ENCODE data around the gene CTR9.
"Not testable (repeated sequence)": the region's sequence is repeated elsewhere in the genome, so short reads cannot be mapped to it uniquely, and the experiment has no call there.

The CTR9 gene

DNA sequence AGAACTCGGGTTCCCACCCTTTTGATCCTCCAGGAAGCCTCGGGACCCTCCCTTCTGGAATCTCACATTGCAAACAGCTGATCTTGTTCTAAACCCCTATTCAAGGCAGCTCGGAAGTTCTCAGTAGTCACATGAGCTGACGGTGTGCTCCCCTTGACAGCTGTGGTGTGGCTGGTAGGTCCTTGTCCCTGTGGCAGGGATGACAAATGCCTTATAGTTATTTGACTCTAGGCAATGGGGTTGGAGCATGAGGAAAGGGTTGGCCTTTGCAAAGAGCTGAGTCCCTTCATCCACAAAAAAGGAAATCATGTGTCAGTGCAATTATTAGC is 34.1 kb downstream of the CTR9 start:
- DNase-seq, result no peak

- DNase-seq, result no peak
Measured at GRCh38 chr11:10786451-10786850, 35.4 kb downstream of the CTR9 start.

GRCh38 chr11:10792385-10793068 is 41.5 kb downstream of the CTR9 start:
- DNase-seq, result peak; percentile 64

- DNase-seq, result no peak
Measured at GRCh38 chr11:10793470-10794255, 42.6 kb downstream of the CTR9 start.

DNA sequence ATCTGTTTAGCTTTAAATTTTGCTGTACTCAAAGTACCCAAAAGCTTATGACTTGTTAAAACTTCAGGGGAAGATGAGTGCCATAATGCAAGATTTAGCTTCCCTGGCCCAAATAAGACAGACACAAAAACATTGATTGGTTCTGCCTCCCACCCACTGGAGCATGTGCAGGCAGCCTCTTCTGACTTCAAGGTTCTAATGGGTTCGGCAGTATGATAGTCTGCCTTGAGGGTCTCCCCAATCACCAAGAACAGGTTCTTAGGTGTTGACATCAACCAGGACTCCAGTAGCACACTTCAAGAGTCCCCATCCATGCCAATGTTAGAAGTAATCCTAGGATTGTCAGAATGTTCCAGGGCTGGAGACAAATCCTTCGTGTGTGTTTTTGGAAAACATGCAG is 45.1 kb downstream of the CTR9 start:
- no peak for DNase-seq

GRCh38 chr11:10797001-10797400 is 46.0 kb downstream of the CTR9 start:
- no peak for DNase-seq

DNA sequence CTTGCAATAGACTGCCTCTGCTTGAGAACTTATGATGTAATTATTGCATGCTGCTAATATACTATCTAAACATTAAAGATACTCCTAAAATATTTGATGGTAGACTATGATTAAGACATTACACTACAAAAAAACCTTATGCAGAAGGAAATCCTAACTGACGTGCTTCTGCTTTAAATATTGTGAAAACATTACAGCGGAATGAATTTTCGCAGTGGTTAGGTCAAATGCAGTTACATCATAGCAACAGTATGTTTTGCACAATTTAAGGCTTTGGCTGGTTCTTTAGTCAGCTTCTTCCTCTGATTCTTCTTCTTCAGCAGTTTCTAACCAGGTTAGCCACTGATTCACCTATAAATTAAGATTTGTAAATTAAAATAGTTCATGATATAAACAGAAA is 46.5 kb downstream of the CTR9 start:
- no peak for DNase-seq

GRCh38 chr11:10798330-10798928 is 47.4 kb downstream of the CTR9 start:
- DNase-seq, result no peak

- no peak for DNase-seq
Measured at GRCh38 chr11:10800292-10800691, 49.2 kb downstream of the CTR9 start.

DNA sequence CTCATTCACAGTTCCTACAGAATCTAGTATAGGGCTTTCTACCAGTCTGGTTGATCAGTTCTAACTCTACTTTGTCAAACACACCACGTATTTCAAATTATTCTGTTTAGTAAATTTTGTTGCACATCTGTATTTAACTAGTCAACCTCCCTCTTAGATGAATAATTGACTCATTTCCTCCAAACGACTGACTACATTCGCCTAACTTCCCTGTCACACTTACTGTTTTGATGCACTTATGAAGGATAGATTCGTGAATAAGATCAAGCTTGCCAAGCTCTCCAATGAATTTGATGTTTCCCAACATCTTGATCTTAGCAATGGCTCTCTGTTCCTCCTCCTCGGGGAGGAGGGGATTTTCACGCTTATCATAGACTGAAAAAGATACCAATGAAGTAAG is 52.6 kb downstream of the CTR9 start:
- DNase-seq, result no peak

DNA sequence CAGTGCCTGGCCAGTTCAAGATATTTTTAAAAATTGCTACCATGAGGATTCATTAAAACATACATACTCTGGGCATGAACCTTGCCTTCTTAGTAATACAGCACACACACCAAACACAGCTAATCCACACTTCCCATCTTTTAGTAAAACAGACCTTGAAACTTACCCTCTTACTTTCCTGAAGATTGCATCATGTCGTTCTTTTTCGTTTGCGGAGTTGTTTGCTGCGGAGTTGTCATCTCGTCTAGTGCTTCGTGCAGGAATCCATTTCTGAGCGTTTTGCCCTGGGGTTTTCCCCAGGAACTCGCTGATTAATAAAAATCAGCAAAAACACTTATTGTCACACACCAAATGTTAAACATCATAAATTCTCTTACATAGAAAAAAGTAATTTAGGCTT is 54.7 kb downstream of the CTR9 start:
- DNase-seq, result no peak

DNA sequence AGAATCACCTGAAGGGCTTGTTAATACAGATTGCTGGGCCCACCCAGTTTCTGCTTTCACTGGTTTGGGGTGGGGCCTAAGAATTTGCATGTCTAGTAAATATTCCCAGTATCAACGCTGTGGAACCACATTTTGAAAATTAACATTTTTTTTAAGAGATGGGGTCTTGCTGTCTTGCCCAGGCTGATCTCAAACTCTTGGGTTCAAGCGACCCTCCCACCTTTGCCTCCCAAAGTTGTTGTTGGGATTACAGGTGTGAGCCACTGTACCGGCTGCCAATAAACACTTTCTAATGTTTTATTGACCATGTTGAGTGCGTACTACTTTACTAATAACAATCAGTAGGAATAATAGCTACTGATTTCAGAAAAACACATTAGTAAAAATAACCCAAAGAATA is 55.2 kb downstream of the CTR9 start:
- DNase-seq, result no peak

DNA sequence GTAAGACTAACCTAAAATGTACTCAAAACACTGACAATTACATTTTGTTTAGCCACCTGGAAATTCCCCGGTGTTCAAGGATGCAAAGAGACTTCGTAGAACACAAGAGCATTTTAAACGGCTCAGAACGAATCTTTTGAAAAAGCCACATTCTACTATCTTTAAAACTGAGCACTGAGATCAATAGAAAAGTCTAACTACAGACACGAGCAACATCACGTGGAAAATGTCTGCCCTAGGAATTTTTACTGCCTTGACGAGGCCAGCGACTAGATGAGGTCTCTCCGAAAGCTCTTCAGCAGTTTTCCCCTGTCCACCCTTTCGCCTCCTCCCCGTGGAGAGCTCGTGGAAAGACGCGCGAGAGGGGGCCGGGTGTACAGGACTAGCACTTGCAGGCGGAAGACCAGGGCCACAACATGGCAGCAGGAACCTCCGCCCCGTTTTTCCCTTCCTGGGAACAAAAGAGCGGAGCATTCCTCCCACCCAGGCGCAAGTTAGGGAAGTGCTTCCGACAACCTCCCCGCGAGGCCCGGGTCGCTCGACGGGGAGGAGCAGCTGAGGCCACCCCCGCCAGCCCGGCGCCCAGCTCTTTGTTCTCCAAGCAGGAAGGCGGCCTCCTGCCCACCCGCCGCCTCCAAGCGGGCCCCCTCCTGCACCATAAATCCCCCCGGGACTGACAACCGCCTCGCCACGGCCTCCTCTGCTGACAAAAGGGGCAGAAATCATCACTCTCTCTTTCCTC is 56.6 kb downstream of the CTR9 start:
- DNase-seq, result peak; percentile 44

DNA sequence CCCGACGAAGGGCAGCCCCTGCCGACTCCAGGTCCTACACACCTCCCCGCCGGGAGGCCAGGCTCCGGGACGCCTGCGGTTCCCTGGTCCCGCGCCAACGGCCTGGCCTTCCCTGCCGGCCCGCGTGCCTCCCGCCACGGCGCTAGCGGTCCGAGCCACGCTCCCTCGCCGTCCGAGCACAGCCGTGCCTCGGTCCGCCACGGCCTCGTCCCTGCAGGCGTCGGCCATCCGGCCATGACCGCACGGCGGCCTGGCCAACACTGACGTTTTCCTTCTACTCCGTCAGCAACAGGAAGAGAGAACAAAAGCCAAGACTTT is 57.1 kb downstream of the CTR9 start:
- DNase-seq, result no peak

DNA sequence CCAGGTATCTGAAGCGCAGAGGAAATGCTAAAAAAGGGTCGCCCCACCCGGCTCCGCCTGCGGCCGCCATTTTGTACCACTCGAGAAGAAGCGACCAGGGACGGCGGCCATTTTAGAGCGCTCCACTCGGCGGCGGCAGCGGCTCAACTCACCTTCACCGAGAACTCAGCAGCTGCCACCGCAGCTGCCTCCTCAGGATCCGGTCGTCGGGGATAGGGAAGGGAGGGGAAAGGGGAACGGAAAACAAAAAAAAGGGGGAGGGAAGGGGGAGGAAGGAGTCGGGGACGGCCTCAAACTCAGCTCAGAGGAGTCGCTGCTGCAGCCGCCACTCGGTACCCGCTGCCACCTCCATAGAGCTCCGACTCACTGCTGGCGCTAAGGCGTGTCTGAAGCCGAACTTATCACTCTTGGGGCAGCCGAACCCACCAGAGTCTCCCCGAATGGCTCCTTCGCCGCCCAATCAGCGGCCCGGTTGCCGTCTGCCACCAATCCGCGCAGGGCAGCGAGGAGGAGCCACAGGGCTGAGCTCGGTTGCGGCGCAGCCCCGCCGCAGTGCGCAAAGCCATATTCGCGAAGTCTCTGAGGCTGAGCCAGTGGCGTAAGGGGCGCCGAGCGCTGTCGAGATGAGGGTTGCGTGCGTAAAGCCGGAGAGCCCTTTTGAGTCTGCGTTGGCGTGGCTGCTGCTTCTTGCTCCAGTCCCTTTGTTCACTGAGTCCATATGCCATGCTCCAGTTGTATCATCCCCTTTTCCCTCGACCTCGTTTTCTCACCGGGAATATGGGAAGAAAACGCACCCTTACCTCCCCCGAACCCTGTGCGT is 57.7 kb downstream of the CTR9 start, which contains the start of gene EIF4G2:
EIF4G2 (minus strand) TSS at position 374 of the 820 bp plus-strand sequence.
- peak; percentile 99 for DNase-seq

DNA sequence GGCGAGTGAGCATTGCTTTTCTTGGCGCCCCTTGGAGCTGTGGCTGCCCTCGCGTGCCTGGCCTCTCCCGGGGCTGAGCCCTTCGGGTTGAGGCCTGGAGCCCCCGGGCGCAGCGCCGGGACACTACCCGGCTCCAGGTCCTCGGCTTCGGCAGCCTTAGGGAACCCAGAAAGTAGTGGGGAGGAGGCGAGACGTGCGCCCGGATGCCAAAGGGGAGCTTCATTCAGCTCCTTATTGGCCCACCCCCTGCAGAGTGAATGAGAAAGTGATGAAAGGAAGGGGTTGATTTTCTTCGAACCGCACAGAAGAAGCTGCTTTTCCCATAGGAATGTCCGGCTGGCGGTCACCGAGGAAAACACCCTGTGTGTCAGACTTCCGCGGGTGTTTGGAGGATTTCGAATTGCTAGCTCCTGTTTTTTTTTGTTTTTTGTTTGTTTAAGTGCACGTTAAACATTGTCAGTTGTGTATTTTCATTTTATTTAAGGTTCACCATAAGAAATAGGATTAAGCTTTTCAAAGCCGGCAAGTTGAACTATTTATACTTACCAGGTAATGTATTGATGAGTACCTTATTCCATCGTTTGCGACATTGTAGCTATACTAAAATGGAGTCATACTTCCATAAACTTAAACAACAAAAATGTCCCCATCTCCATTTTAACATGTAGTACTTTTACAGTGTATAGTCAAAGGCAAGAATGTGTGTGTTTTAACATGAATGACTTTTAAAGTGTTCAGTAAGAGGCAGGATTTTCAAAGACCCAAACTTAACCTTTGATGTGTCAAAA is 58.5 kb downstream of the CTR9 start:
- DNase-seq, result no peak

- DNase-seq, result no peak
Measured at GRCh38 chr11:10813945-10814344, 62.9 kb downstream of the CTR9 start.

- DNase-seq, result no peak
Measured at GRCh38 chr11:10818594-10818993, 67.5 kb downstream of the CTR9 start.

GRCh38 chr11:10822491-10822890 is 71.4 kb downstream of the CTR9 start:
- DNase-seq, result not testable (repeated sequence)

DNA sequence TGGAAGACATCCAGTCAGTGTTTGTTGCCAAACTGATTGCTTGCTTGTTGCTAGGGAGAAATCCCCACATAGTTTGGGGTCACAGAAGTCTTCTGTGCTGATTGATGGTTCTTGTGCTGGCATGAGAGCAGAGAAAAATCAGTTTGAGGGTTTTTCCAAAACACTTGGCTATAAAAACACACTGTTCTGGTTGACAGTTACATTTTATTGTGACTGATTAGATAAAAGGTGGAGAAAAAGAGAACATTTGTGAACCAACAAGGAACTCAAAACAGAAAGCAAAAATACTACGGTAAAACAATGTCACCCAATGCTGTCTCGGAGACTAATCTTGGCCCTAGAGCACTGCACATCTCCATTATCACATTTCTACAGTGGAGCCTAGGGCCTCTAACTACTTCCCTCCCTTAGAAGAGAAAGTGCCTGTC is 72.1 kb downstream of the CTR9 start:
- no peak for DNase-seq

GRCh38 chr11:10824888-10825287 is 73.8 kb downstream of the CTR9 start:
- DNase-seq, result no peak

DNA sequence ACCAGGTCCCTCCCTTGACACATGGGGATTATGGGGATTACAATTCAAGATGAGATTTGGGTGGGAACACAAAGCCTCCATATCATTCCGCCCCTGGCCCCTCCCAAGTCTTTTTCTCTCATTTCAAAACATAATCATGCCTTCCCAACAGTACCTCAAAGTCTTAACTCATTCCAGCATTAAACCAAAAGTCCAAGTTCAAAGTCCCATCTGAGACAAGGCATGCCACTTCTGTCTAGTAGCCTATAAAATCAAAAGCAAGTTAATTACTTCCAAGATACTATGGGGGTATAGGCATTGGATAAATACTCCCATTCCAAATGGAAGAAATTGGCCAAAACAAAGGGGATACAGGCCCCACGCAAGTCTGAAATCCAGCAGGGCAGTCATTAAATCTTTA is 77.4 kb downstream of the CTR9 start:
- DNase-seq, result no peak
